ENCODE data around the gene MPC1.

Gene MPC1

DNA sequence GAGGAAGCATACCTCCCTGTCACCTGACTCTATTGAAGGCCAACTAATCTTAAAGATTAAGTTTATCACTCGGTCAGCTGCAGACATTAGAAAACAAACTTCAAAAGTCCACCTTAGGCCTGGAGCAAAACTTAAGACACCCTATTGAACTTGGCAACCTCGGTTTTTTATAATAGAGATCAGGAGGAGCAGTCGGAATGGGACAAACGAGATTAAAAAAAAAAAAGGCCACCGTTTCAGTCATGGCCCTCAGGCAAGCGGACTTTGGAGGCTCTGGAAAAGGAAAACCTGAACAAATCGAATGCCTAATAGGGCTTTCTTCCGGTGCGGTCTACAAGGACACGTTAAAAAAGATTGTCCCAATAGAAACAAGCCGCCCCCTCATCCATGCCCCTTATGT is 67.3 kb downstream of the MPC1 start:
- no peak for DNase-seq (ENCODE audit: low spot score)

All from pons (tissue), 1 donor.